Urinary bladder (tissue), 4 donors: Measurements from ENCODE around the gene CCDC117. TPM values are rescaled to one million over a fixed set of nuclear protein-coding genes. Genes with fewer than 3 reads are reported as not detected.
"Not testable (repeated sequence)": the region's sequence is repeated elsewhere in the genome, so short reads cannot be mapped to it uniquely, and the experiment has no call there.

ENCODE experiments used
- DNase-seq: peaks from one replicate; pipeline ENCODE4 v3.0.0-alpha.2; 2015; ENCODE audit errors: extremely low spot score
- H3K27ac ChIP-seq: one replicate; pipeline ENCODE4 v1.5.1; 2013; ENCODE audit warnings: low read depth, mild to moderate bottlenecking, moderate library complexity
- H3K36me3 ChIP-seq: one replicate; pipeline ENCODE4 v1.6.1; 2013; ENCODE audit warnings: mild to moderate bottlenecking, moderate library complexity; ENCODE audit not compliant: insufficient read depth
- H3K4me1 ChIP-seq: one replicate; pipeline ENCODE4 v1.6.1; 2013; ENCODE audit warnings: mild to moderate bottlenecking, moderate library complexity; ENCODE audit not compliant: insufficient read depth
- H3K4me3 ChIP-seq: one replicate; pipeline ENCODE4 v1.5.1; 2013; ENCODE audit warnings: low read depth, low read length
- WGBS: extraction: QIAGEN DNeasy Blood & Tissue Kit; methylation state at CpG from one replicate; pipeline ENCODE4 v1.1.7; 2013; 5-methylcytosine and 5-hydroxymethylcytosine counted together
- polyA plus RNA-seq: library from polyadenylated mRNA; stranded (reverse); fragments of 200-250 nt; gene quantifications from one replicate; pipeline ENCODE4 v1.2.3, GENCODE V29; 2013
- total RNA-seq: library from RNA; depleted of rRNA; stranded (reverse); fragments of >200 nt; gene quantifications from one replicate; pipeline ENCODE4 v1.2.3, GENCODE V29; 2014
- donor health status: healthy with polysubstance abuse.
- donor health status: healthy.

CCDC117 gene
- total and polyA plus RNA-seq, 2 donors, result 13.5 to 33.0 TPM

- WGBS, result 66% methylated on average over 6 of the region's 6 CpGs
- Histone ChIP-seq H3K4me1 (no peaks in the 10 kb centered on the region), H3K4me3 (no peak overlapping the region), H3K36me3 (peaks cover 10% of the 10 kb centered on the region), H3K27ac (no peak overlapping the region)
- DNase-seq, result no peak
Measured at GRCh38 chr22:28750471-28750881, 22.0 kb upstream of the CCDC117 start.

- DNase-seq, H3K27ac ChIP-seq, H3K4me1 ChIP-seq, H3K4me3 ChIP-seq, H3K36me3 ChIP-seq: not testable (repeated sequence)
- 96% methylated on average over 3 of the region's 3 CpGs for WGBS
Measured at GRCh38 chr22:28754512-28754911, 18.0 kb upstream of the CCDC117 start.

- H3K36me3 ChIP-seq, result no peaks in the 10 kb centered on the region
- H3K4me3 ChIP-seq, result no peak overlapping the region
- H3K4me1 ChIP-seq, result no peaks in the 10 kb centered on the region
- WGBS, result 64% methylated on average over 3 of the region's 3 CpGs
- H3K27ac ChIP-seq, result no peak overlapping the region
- DNase-seq, result no peak
Measured at GRCh38 chr22:28759861-28760560, 12.5 kb upstream of the CCDC117 start.

- no peak overlapping the region for H3K4me3 ChIP-seq
- WGBS, result 92% methylated on average over 10 of the region's 10 CpGs
- H3K27ac ChIP-seq, result no peak overlapping the region
- H3K4me1 ChIP-seq, result no peaks in the 10 kb centered on the region
- H3K36me3 ChIP-seq, result no peaks in the 10 kb centered on the region
- no peak for DNase-seq
Measured at GRCh38 chr22:28761449-28761755, 11.1 kb upstream of the CCDC117 start.

- 93% methylated on average over 4 of the region's 4 CpGs for WGBS
- not testable (repeated sequence) for H3K36me3 ChIP-seq, DNase-seq, H3K4me1 ChIP-seq, H3K27ac ChIP-seq, H3K4me3 ChIP-seq
Measured at GRCh38 chr22:28762000-28762399, 10.5 kb upstream of the CCDC117 start.

GRCh38 chr22:28766628-28767027 lies 5.9 kb upstream of the CCDC117 start:
- Histone ChIP-seq H3K4me3 (no peak overlapping the region), H3K4me1 (no peaks in the 10 kb centered on the region), H3K27ac (no peak overlapping the region), H3K36me3 (no peaks in the 10 kb centered on the region)
- 94% methylated on average over 3 of the region's 3 CpGs for WGBS
- no peak for DNase-seq

- Histone ChIP-seq H3K4me1 (no peaks in the 10 kb centered on the region), H3K36me3 (no peaks in the 10 kb centered on the region), H3K4me3 (no peak overlapping the region), H3K27ac (no peak overlapping the region)
- 89% methylated on average over 6 of the region's 6 CpGs for WGBS
- no peak for DNase-seq
Measured at GRCh38 chr22:28768701-28769393, 3.6 kb upstream of the CCDC117 start.

GRCh38 chr22:28769394-28770085 lies 3.0 kb upstream of the CCDC117 start:
- no peaks in the 10 kb centered on the region for H3K4me1 ChIP-seq
- H3K36me3 ChIP-seq, result no peaks in the 10 kb centered on the region
- H3K4me3 ChIP-seq, result no peak overlapping the region
- DNase-seq, result no peak
- WGBS, result 88% methylated on average over 14 of the region's 14 CpGs
- H3K27ac ChIP-seq, result no peak overlapping the region

GRCh38 chr22:28771195-28771791 lies 1.2 kb upstream of the CCDC117 start:
- H3K27ac ChIP-seq, result no peak overlapping the region

GRCh38 chr22:28773461-28773867 lies 969 bp downstream of the CCDC117 start:
- DNase-seq, result no peak
- Histone ChIP-seq H3K36me3 (no peaks in the 10 kb centered on the region), H3K27ac (peak overlapping the region; percentile 74), H3K4me1 (no peaks in the 10 kb centered on the region), H3K4me3 (peak overlapping the region; percentile 91)
- under 1% methylated on average over 10 of the region's 10 CpGs for WGBS

More at GRCh38 chr22:28771195-28771791, 1.2 kb upstream of the CCDC117 start:
- Histone ChIP-seq H3K4me3 (no peak overlapping the region), H3K36me3 (no peaks in the 10 kb centered on the region), H3K4me1 (no peaks in the 10 kb centered on the region)
- WGBS, result 77% methylated on average over 5 of the region's 5 CpGs
- no peak for DNase-seq

GRCh38 chr22:28774378-28774777 lies 1.9 kb downstream of the CCDC117 start:
- WGBS, result 89% methylated on average over 1 of the region's 1 CpG
- H3K27ac ChIP-seq, result no peak overlapping the region
- DNase-seq, result no peak
- H3K4me3 ChIP-seq, result no peak overlapping the region
- H3K36me3 ChIP-seq, result no peaks in the 10 kb centered on the region
- H3K4me1 ChIP-seq, result no peaks in the 10 kb centered on the region

GRCh38 chr22:28779833-28780232 lies 7.3 kb downstream of the CCDC117 start:
- DNase-seq, result no peak
- Histone ChIP-seq H3K36me3 (peaks cover 8% of the 10 kb centered on the region), H3K4me3 (no peak overlapping the region), H3K27ac (no peak overlapping the region), H3K4me1 (no peaks in the 10 kb centered on the region)
- WGBS, result 79% methylated on average over 5 of the region's 5 CpGs

- H3K4me1 ChIP-seq, result no peaks in the 10 kb centered on the region
- no peak overlapping the region for H3K4me3 ChIP-seq
- 100% methylated on average over 1 of the region's 1 CpG for WGBS
- peaks cover 8% of the 10 kb centered on the region for H3K36me3 ChIP-seq
- H3K27ac ChIP-seq, result no peak overlapping the region
- no peak for DNase-seq
Measured at GRCh38 chr22:28780296-28780695, 7.8 kb downstream of the CCDC117 start.
